Measurements from ENCODE around the gene MTA1. TPM values are rescaled to one million over a fixed set of nuclear protein-coding genes. Genes with fewer than 3 reads are reported as not detected.

The MTA1 gene
- total and polyA plus RNA-seq, 10 of the 15 experiments (the other 5 are each of a cell fraction or from before 2014, with no cell fraction given) = 0.14 to 162 (median 30.6) TPM

- Histone ChIP-seq H3K27me3 (replicated peaks in 1 of 2; ENCODE audit: control insufficient read depth in 2 of 2, insufficient read depth in 2 of 2, low read length in 1 of 2) (no peaks in the 10 kb centered on the region), H3K4me3 (no peak overlapping the region), H3K79me2 (ENCODE audit: control insufficient read depth, insufficient read depth, low read length) (peaks cover 34% of the 10 kb centered on the region), H3K4me2 (ENCODE audit: control insufficient read depth, insufficient read depth) (no peak overlapping the region), H3K4me1 (ENCODE audit: control insufficient read depth, insufficient read depth, low read length) (no peaks in the 10 kb centered on the region; the same call in 1 of the 2 replicates), H3K36me3 (ENCODE audit: control insufficient read depth in 2 of 2, insufficient read depth in 2 of 2, low read length in 1 of 2) (peaks cover 0 to 17% of the 10 kb centered on the region in 2 experiments; a peak in 3 of 4 replicates), H4K20me1 (ENCODE audit: control insufficient read depth, insufficient read depth) (no peaks in the 10 kb centered on the region), H2AFZ (ENCODE audit: control insufficient read depth, low read depth, low read length) (no peak overlapping the region), H3K9ac (ENCODE audit: control insufficient read depth, insufficient read depth, low read length) (no peak overlapping the region), H3K27ac (ENCODE audit: control insufficient read depth, insufficient read depth) (no peak overlapping the region), H3K9me3 (replicated peaks; ENCODE audit: control insufficient read depth, insufficient read depth, low read length) (no peaks in the 10 kb centered on the region)
- SMC1A ChIA-PET (ENCODE audit: uncharacterized antibody, unreplicated experiment) = no interaction called here
- intact Hi-C loops (cut with micrococcal nuclease; ENCODE audit: unreplicated experiment) (no loop called here), in situ Hi-C loops (cut with MboI) (no loop called here)
- WGBS (ENCODE audit: insufficient coverage, insufficient replicate concordance, low lambda C conversion rate, missing lambda C conversion rate) = 96% methylated on average over 18 of the region's 18 CpGs
- DNase-seq (ENCODE audit: low read depth, low spot score) = no peak
- BruUV-seq (replicated peaks) = no TSS peak
- POLR2A ChIA-PET = no interaction called here
- no peak for TF ChIP-seq CEBPB (IDR thresholded peaks at IDR 0.05; ENCODE audit: borderline replicate concordance in 1 of 2, low read depth in 2 of 2, low read length in 2 of 2)
- no peak for TF ChIP-seq BACH1 (IDR thresholded peaks at IDR 0.05; ENCODE audit: borderline replicate concordance)
- TF ChIP-seq HDAC6 (IDR thresholded peaks at IDR 0.05; ENCODE audit: unreplicated experiment) = no peak
- no peak for TF ChIP-seq JUNB (IDR thresholded peaks at IDR 0.05)
- TF ChIP-seq POLR2A (IDR thresholded peaks at IDR 0.05; ENCODE audit: low read depth, low read length) = peak; percentile 40; the same call in 1 of the 2 replicates
- no peak for TF ChIP-seq MTA3 (IDR thresholded peaks at IDR 0.05; ENCODE audit: borderline replicate concordance, low read length)
- TF ChIP-seq DPF2 (IDR thresholded peaks at IDR 0.05) = no peak
- no peak for TF ChIP-seq EP300 (IDR thresholded peaks at IDR 0.05; ENCODE audit: borderline replicate concordance in 1 of 2, control insufficient read depth in 1 of 2, low read depth in 2 of 2, low read length in 2 of 2)
- FAIRE-seq = no peak
- no peak for ATAC-seq
- RAD21 ChIA-PET (ENCODE audit: unreplicated experiment) = no interaction called here
- CTCF ChIA-PET = interaction anchor here (1.0 kb wide), 1 partner anchor 54 kb away, joined by 3 read pairs; no protein-coding TSS in a partner anchor
Measured at GRCh38 chr14:105437723-105438500, 18.3 kb downstream of the MTA1 start.
